OCI-LY7 (cell line): ENCODE measurements around the gene CARNS1.

Source experiments
- EZH2phosphoT487 ChIP-seq: fragments of 200-600 bp; sonication (generic); IDR thresholded peaks from 2 replicates; pipeline ENCODE4 v1.6.1; 2018; ENCODE audit warnings: low read depth, borderline replicate concordance, mild to moderate bottlenecking, mixed run types, antibody characterized with exemption, low read length, moderate library complexity, mixed read lengths
- TF ChIP-seq, protein P1 (sequence below): fragments of 200-600 bp; sonication (generic); conservative IDR thresholded peaks from 2 replicates; pipeline ENCODE4 v1.5.1; 2014; ENCODE audit warnings: mild to moderate bottlenecking, antibody characterized with exemption, low read length, moderate library complexity, mixed read lengths

DNA sequence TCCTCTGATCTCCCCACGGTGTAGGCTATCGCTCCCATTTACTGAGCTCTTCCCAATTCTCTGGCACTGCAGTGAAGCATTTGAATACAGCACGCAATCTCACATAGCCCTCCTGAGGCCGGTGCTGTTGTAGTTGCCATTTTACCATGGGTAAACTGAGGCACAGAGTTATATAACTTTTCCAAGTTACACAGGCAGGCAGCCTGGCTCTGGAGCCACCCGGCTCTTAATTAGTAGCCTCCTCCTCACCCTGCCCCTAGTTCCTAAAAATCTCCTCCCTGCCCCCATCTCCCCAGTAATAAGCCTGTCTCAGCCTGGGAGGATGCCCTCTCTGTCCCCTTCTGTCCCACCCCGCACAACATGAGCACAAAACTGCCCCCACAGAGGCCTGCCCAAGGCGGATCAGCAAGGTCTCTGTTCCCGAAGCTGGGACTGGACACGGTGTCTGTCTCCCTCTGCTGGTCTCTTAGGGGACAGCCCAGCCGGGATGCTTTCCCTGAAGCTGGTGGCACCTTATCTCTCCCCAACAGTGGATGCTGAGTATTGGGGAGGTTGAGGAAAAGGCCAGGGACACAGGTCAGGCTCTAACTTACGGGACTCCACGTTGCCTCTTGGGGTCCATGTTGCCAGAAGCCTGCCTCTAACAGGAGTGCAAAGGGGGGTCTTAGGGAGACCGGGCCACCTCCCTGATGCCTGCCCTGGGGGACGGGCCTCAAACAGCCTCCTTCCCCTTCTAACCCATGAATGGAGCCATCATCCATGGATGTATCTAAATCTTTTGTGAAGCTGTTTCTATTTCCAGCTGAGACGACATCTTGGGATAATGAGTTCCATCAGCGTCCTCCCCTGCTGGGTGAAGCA, 33.0 kb upstream of the CARNS1 start:
- TF ChIP-seq, protein P1, sequence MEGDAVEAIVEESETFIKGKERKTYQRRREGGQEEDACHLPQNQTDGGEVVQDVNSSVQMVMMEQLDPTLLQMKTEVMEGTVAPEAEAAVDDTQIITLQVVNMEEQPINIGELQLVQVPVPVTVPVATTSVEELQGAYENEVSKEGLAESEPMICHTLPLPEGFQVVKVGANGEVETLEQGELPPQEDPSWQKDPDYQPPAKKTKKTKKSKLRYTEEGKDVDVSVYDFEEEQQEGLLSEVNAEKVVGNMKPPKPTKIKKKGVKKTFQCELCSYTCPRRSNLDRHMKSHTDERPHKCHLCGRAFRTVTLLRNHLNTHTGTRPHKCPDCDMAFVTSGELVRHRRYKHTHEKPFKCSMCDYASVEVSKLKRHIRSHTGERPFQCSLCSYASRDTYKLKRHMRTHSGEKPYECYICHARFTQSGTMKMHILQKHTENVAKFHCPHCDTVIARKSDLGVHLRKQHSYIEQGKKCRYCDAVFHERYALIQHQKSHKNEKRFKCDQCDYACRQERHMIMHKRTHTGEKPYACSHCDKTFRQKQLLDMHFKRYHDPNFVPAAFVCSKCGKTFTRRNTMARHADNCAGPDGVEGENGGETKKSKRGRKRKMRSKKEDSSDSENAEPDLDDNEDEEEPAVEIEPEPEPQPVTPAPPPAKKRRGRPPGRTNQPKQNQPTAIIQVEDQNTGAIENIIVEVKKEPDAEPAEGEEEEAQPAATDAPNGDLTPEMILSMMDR, result peak; percentile 97
- TF ChIP-seq EZH2phosphoT487, result no peak
